COLO829 (cell line): ENCODE data around the gene GNRH2.
"Not testable (repeated sequence)": the region's sequence is repeated elsewhere in the genome, so short reads cannot be mapped to it uniquely, and the experiment has no call there.

Source experiments
- DNase-seq: peaks from one replicate; pipeline ENCODE4 v3.0.0; 2012; ENCODE audit warnings: low spot score

The GNRH2 gene

GRCh38 chr20:3043322-3043721 is at the start of gene GNRH2:
Gene GNRH2, plus strand, starts transcription at chr20:3043622. Its CDS starts 793 bp downstream, at chr20:3044415.
- no peak for DNase-seq

- no peak for DNase-seq
Observed at GRCh38 chr20:2995796-2996195, 47.6 kb upstream of the GNRH2 start.

- no peak for DNase-seq
Observed at GRCh38 chr20:2998728-2999127, 44.7 kb upstream of the GNRH2 start.

- peak; percentile 76 for DNase-seq
Observed at GRCh38 chr20:3000852-3001523, 42.4 kb upstream of the GNRH2 start.

GRCh38 chr20:3003416-3003815 is 40.0 kb upstream of the GNRH2 start:
- DNase-seq, result no peak

- no peak for DNase-seq
Observed at GRCh38 chr20:3010985-3011723, 32.3 kb upstream of the GNRH2 start.

GRCh38 chr20:3011752-3012151 is 31.7 kb upstream of the GNRH2 start:
- no peak for DNase-seq

GRCh38 chr20:3013771-3014170 is 29.7 kb upstream of the GNRH2 start:
- DNase-seq, result no peak

GRCh38 chr20:3014179-3014578 is 29.2 kb upstream of the GNRH2 start:
- DNase-seq, result no peak

- no peak for DNase-seq
Observed at GRCh38 chr20:3014662-3015061, 28.8 kb upstream of the GNRH2 start.

- DNase-seq, result not testable (repeated sequence)
Observed at GRCh38 chr20:3015302-3015701, 28.1 kb upstream of the GNRH2 start.

- DNase-seq, result no peak
Observed at GRCh38 chr20:3021327-3021726, 22.1 kb upstream of the GNRH2 start.

- no peak for DNase-seq
Observed at GRCh38 chr20:3021777-3022176, 21.6 kb upstream of the GNRH2 start.

- DNase-seq, result not testable (repeated sequence)
Observed at GRCh38 chr20:3022559-3023490, 20.6 kb upstream of the GNRH2 start.

GRCh38 chr20:3027987-3028386 is 15.4 kb upstream of the GNRH2 start:
- no peak for DNase-seq

GRCh38 chr20:3031524-3032147 is 11.8 kb upstream of the GNRH2 start:
- DNase-seq, result no peak

- no peak for DNase-seq
Observed at GRCh38 chr20:3032624-3033023, 10.8 kb upstream of the GNRH2 start.

GRCh38 chr20:3037654-3038053 is 5.8 kb upstream of the GNRH2 start:
- DNase-seq, result no peak

- DNase-seq, result no peak
Observed at GRCh38 chr20:3038454-3038853, 5.0 kb upstream of the GNRH2 start.

GRCh38 chr20:3039426-3039825 is 4.0 kb upstream of the GNRH2 start:
- DNase-seq, result no peak

- DNase-seq, result no peak
Observed at GRCh38 chr20:3040086-3040485, 3.3 kb upstream of the GNRH2 start.

- DNase-seq, result no peak
Observed at GRCh38 chr20:3041854-3042409, 1.5 kb upstream of the GNRH2 start.
